EL (cell line): ENCODE measurements around the gene RAD18.

ENCODE experiments used
- DNase-seq: peaks from one replicate; pipeline ENCODE4 v3.0.0-alpha.2; 2016

The RAD18 gene

DNA sequence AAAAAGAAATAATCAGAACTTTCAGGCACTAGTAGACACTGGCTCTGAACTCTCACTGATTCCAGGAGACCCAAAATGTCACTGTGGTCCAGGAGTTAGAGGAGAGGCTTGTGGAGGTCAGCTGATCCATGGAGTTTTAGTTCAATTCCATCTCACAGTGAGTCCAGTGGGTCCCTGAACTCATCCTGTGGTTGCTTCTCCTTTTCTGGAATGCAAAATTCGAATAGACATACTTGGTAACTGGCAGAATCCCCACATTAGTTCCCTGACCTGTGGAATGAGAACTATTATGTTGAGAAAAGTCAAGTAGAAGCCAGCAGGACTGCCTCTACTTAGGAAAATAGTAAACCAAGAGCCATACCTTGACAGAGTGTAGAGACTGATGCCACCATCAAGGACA, 106.6 kb downstream of the RAD18 start:
- DNase-seq, result peak; percentile 63

DNA sequence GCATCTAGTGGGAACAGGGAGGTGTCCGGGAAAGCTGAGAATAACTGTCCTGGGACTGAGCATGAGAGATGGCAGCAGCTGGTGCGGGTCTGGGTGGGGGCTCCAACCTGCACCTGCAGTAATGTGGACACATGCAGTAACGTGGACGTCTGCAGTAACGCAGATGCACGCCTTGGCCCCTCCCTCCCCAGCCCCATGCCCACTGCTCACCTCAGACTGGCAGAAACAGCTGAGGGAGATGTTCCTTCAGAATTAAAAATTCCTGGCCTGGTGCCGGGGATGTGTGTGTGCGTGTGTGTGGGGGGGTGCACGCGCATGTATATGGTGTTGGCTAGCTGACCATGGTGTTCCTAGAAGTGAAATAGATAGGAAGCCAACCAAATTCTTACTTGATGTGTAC, 107.2 kb downstream of the RAD18 start:
- no peak for DNase-seq

DNA sequence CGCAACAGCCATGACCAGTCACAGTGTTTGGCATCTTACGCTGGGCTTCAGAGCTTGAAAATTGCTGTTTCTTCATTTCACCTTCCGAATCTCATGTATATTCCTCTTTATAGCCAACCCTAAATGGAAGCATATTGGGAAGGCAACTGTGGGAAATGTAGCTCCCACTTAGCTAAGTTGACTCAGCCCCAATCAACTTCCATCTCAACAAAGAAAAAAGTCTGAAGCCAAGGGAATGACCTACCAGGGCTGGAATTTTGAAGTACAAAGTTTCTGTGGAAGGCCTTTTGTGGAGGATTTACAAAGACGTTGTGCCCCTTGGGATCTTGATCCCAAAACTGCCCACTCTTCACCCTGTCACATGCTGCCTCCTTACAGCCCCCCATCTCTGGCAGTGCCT, 108.6 kb downstream of the RAD18 start:
- DNase-seq, result peak; percentile 54

- DNase-seq, result no peak
Measured at GRCh38 chr3:8853081-8853480, 110.2 kb downstream of the RAD18 start.

- DNase-seq, result peak; percentile 35
Measured at GRCh38 chr3:8852511-8852910, 110.8 kb downstream of the RAD18 start.

DNA sequence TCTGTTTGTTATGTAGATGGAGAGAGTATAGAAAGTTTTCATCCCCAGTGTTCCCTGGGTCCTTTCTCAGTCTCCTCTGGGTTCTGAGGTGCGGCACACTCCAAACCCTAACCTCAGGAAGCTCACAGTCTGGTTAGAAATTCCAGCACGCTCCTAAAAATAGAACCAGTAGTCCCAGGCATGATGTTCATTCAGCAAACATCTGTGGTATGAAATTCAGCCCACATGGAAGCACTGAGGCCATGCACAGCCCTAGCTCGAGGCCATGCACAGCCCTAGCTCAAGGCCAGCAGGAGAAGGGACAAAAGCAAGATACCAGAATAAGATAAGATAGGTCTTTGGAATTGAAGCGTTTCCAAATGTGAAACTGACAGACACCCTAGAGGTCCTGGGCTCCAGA, 111.6 kb downstream of the RAD18 start:
- DNase-seq, result peak; percentile 98

- DNase-seq, result peak; percentile 99
Measured at GRCh38 chr3:8848696-8849131, 114.6 kb downstream of the RAD18 start.

- no peak for DNase-seq
Measured at GRCh38 chr3:8847317-8847716, 116.0 kb downstream of the RAD18 start.

DNA sequence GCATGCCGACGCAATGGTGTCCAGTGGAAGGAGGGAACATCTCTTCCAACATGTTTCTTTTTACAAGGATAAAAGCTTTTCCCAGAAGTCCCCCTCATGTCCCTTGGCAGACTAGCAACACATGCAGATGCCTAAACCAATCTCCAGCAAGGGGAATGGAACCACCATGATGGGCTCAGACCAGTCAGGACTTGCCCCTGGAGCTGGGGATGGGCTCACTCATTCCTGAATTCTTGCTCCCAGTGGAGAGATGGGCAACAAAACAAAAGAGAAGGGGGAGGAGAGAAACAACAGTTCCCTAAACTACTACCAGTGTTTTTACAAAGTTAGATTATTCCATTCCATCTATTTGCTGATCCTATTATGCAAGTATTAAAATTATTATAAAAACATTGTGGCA, 117.1 kb downstream of the RAD18 start:
- DNase-seq, result no peak

GRCh38 chr3:8845641-8846040, 117.6 kb downstream of the RAD18 start:
- DNase-seq, result peak; percentile 89

GRCh38 chr3:8843347-8843746, 119.9 kb downstream of the RAD18 start:
- DNase-seq, result no peak

GRCh38 chr3:8842293-8842692, 121.0 kb downstream of the RAD18 start:
- no peak for DNase-seq

DNA sequence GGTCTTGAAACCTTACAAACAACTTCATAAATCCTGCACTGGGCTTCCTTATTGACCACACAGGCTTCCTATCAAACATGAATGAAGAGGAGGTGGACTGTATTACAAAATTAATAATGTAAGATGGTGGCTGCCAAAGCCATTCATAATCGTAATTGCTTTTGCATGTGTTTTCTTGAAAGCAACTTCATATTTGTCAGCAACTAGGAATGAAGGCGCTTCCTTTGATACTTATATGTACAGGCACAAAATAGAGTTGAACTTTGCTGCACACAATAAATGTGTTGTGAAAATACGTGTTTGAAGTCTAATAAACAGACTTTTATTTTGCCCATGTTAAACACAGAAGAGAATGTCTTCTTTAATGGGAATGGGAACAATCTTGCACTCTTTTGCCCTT, 121.8 kb downstream of the RAD18 start:
- DNase-seq, result no peak

GRCh38 chr3:8840556-8840955, 122.7 kb downstream of the RAD18 start:
- DNase-seq, result peak; percentile 90

DNA sequence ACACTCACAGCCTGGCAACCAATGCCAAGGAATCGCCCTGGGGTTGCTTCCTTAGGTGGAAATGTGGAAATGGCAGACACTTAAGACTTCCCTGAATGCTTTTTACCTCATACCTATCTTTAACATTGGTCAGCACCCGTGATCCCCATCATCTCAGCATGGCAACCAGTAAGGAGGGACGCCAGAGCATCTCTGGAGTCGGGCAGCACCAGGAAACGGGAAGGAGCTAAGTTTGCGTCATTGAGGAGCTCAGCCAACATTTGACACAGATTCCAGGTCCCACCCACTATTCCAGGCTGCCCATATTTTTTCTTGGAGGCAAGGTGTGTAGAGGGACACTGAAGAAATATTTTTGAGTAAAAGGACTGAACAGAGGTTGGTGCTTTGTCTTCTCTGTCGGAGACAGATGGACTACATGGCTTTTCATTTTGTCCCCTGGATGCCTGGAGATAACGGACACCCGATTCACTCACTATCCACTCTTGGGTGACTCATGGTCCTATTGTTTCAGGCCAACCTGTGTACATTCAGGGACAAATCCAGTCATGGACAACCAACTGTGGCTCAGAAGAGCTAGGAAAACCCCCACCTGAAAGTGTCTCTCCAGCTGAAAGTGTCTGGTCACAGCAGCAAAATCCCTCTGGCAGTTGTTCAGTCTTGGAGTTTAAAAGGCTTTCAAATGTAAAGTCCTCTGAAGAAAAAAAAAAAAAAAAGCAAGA, 123.5 kb downstream of the RAD18 start:
- DNase-seq, result no peak

DNA sequence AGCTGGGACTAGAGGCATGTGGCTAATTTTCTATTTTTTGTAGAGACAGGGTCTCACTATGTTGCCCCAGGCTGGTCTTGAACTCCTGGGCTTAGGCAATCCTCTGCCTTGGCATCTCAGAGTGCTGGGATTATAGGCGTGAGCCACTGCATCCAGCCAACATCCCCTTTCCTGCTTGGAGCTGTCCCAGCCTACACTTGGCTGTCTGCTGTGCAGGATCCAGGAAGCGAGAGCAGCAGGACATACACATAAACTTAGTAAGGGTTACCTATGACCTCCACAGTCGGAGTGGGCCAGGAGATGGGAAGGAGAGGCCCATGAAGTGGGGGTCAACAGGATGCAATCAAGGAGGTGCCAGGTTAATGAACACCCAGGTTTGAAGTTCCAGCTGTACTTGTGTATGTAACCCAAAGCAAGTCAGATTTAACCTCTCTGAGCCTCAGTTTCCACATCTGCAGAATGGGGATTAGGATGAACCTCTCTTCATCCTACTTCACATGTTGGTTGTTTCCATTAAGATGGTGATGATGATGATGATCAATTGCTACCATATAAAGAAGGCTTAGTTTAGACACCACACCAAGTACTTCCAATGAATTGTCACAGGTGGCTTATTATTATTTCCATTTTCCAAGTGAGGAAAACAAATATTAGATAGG, 124.4 kb downstream of the RAD18 start:
- DNase-seq, result no peak

- no peak for DNase-seq
Measured at GRCh38 chr3:8838234-8838633, 125.0 kb downstream of the RAD18 start.

- DNase-seq, result peak; percentile 89
Measured at GRCh38 chr3:8837162-8837561, 126.1 kb downstream of the RAD18 start.

GRCh38 chr3:8836096-8836495, 127.2 kb downstream of the RAD18 start:
- no peak for DNase-seq

- no peak for DNase-seq
Measured at GRCh38 chr3:8835385-8835784, 127.9 kb downstream of the RAD18 start.

DNA sequence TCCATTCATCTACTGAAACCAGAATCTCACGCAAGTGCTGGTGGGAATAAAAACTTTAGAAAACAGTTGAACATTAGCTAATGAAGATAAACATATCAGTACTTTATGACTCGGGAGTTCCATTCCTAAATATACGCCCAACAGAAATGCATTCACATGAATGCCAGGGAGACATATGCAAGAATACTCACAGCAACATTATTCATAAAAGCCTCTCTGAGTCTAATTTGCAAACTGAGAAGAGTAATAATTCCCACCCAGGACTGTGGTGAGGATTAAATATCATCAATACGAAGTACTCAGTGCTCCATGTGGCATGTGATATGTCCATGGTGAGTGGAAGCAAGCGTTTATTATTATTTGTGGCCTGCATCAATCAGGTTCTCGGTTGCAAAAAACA, 128.3 kb downstream of the RAD18 start:
- no peak for DNase-seq

- no peak for DNase-seq
Measured at GRCh38 chr3:8827641-8828040, 135.6 kb downstream of the RAD18 start.
